ENCODE results near the gene MEST.
"Not testable (repeated sequence)": the region's sequence is repeated elsewhere in the genome, so short reads cannot be mapped to it uniquely, and the experiment has no call there.

The MEST gene

GRCh38 chr7:130505753-130506152, 13.9 kb downstream of the MEST start:
- Histone ChIP-seq H2BK15ac (ENCODE audit: low read length) (no peak overlapping the region), H4K8ac (ENCODE audit: low read depth, low read length) (no peak overlapping the region), H3K27ac (replicated peaks; ENCODE audit: low read length) (no peak overlapping the region), H3K9ac (ENCODE audit: low read depth, low read length, poor library complexity) (no peak overlapping the region), H2AK5ac (ENCODE audit: low read depth, low read length) (no peak overlapping the region), H2BK12ac (ENCODE audit: low read length) (no peak overlapping the region), H3K14ac (ENCODE audit: low read length) (no peak overlapping the region), H3K4me3 (ENCODE audit: low read length in 2 of 2) (no peak overlapping the region), H3K27me3 (ENCODE audit: control insufficient read depth in 3 of 3, insufficient read depth in 3 of 3, low read depth in 1 of 3, low read length in 3 of 3) (no peaks in the 10 kb centered on the region), H3K18ac (ENCODE audit: low read length) (no peak overlapping the region), H3K9me3 (replicated peaks in 1 of 2; ENCODE audit: control insufficient read depth in 2 of 2, insufficient read depth in 1 of 2, low read depth in 1 of 2, low read length in 2 of 2) (no peaks in the 10 kb centered on the region), H3K36me3 (replicated peaks in 1 of 2; ENCODE audit: control insufficient read depth in 2 of 2, insufficient read depth in 2 of 2, low read length in 2 of 2) (peaks cover 43 to 98% of the 10 kb centered on the region in 2 donors), H2AFZ (ENCODE audit: low read length) (no peak overlapping the region), H3K79me1 (ENCODE audit: low read depth, low read length) (peaks cover 2% of the 10 kb centered on the region), H3K4me2 (ENCODE audit: insufficient read depth, low read length, poor library complexity, severe bottlenecking) (no peak overlapping the region), H2BK120ac (ENCODE audit: low read depth, low read length) (no peak overlapping the region), H4K91ac (ENCODE audit: low read depth, low read length, poor library complexity) (no peak overlapping the region), H3K23ac (ENCODE audit: low read depth, low read length, poor library complexity) (no peak overlapping the region), H3K4me1 (ENCODE audit: control insufficient read depth in 2 of 2, insufficient read depth in 1 of 2, low read depth in 1 of 2, low read length in 2 of 2) (no peaks in the 10 kb centered on the region), H3K4ac (ENCODE audit: low read length) (no peak overlapping the region), H2BK5ac (ENCODE audit: low read length) (no peak overlapping the region)
- no peak for DNase-seq (ENCODE audit: low spot score)

- H3K27ac ChIP-seq (replicated peaks; ENCODE audit: low read length), result no peak overlapping the region
- H3K4me2 ChIP-seq (ENCODE audit: insufficient read depth, low read length, poor library complexity, severe bottlenecking), result no peak overlapping the region
- H4K8ac ChIP-seq (ENCODE audit: low read depth, low read length), result no peak overlapping the region
- no peak overlapping the region for H2BK12ac ChIP-seq (ENCODE audit: low read length)
- H2BK15ac ChIP-seq (ENCODE audit: low read length), result no peak overlapping the region
- H2AFZ ChIP-seq (ENCODE audit: low read length), result no peak overlapping the region
- no peak overlapping the region for H3K23ac ChIP-seq (ENCODE audit: low read depth, low read length, poor library complexity)
- H3K79me1 ChIP-seq (ENCODE audit: low read depth, low read length), result peaks cover 2% of the 10 kb centered on the region
- H3K9ac ChIP-seq (ENCODE audit: low read depth, low read length, poor library complexity), result no peak overlapping the region
- no peak overlapping the region for H2AK5ac ChIP-seq (ENCODE audit: low read depth, low read length)
- WGBS, 2 donors (ENCODE audit: extremely low coverage in 2 of 2, insufficient read length in 2 of 2, insufficient replicate concordance in 1 of 2), result no CpG with 5 or more reads among the region's 3 CpGs
- DNase-seq (ENCODE audit: low spot score), result no peak
- H3K4me1 ChIP-seq (ENCODE audit: control insufficient read depth in 2 of 2, insufficient read depth in 1 of 2, low read depth in 1 of 2, low read length in 2 of 2), result no peaks in the 10 kb centered on the region
- H3K4me3 ChIP-seq (ENCODE audit: low read length in 2 of 2), result no peak overlapping the region
- H3K9me3 ChIP-seq (replicated peaks in 1 of 2; ENCODE audit: control insufficient read depth in 2 of 2, insufficient read depth in 1 of 2, low read depth in 1 of 2, low read length in 2 of 2), result no peaks in the 10 kb centered on the region
- no peak overlapping the region for H3K18ac ChIP-seq (ENCODE audit: low read length)
- H3K4ac ChIP-seq (ENCODE audit: low read length), result no peak overlapping the region
- peaks cover 41 to 98% of the 10 kb centered on the region in 2 donors for H3K36me3 ChIP-seq (replicated peaks in 1 of 2; ENCODE audit: control insufficient read depth in 2 of 2, insufficient read depth in 2 of 2, low read length in 2 of 2)
- H3K27me3 ChIP-seq (ENCODE audit: control insufficient read depth in 3 of 3, insufficient read depth in 3 of 3, low read depth in 1 of 3, low read length in 3 of 3), result no peaks in the 10 kb centered on the region
- H2BK120ac ChIP-seq (ENCODE audit: low read depth, low read length), result no peak overlapping the region
- H3K14ac ChIP-seq (ENCODE audit: low read length), result no peak overlapping the region
- no peak overlapping the region for H4K91ac ChIP-seq (ENCODE audit: low read depth, low read length, poor library complexity)
- H2BK5ac ChIP-seq (ENCODE audit: low read length), result no peak overlapping the region
These were observed 14.5 kb downstream of the MEST start for GRCh38 chr7:130506358-130506757.

GRCh38 chr7:130512038-130512437, 20.2 kb downstream of the MEST start:
- not testable (repeated sequence) for H4K91ac ChIP-seq (ENCODE audit: low read depth, low read length, poor library complexity); H2AK5ac ChIP-seq (ENCODE audit: low read depth, low read length); H3K4ac ChIP-seq (ENCODE audit: low read length); H2BK15ac ChIP-seq (ENCODE audit: low read length); H4K8ac ChIP-seq (ENCODE audit: low read depth, low read length); H3K23ac ChIP-seq (ENCODE audit: low read depth, low read length, poor library complexity); H3K9ac ChIP-seq (ENCODE audit: low read depth, low read length, poor library complexity); H2BK5ac ChIP-seq (ENCODE audit: low read length); H3K27ac ChIP-seq (replicated peaks; ENCODE audit: low read length); H2BK12ac ChIP-seq (ENCODE audit: low read length); H3K18ac ChIP-seq (ENCODE audit: low read length); H3K9me3 ChIP-seq (replicated peaks in 1 of 2; ENCODE audit: control insufficient read depth in 2 of 2, insufficient read depth in 1 of 2, low read depth in 1 of 2, low read length in 2 of 2); H2AFZ ChIP-seq (ENCODE audit: low read length); H3K79me1 ChIP-seq (ENCODE audit: low read depth, low read length); H2BK120ac ChIP-seq (ENCODE audit: low read depth, low read length); H3K4me2 ChIP-seq (ENCODE audit: insufficient read depth, low read length, poor library complexity, severe bottlenecking); H3K4me3 ChIP-seq (ENCODE audit: low read length in 2 of 2); H3K4me1 ChIP-seq (ENCODE audit: control insufficient read depth in 2 of 2, insufficient read depth in 1 of 2, low read depth in 1 of 2, low read length in 2 of 2); H3K14ac ChIP-seq (ENCODE audit: low read length); H3K27me3 ChIP-seq (ENCODE audit: control insufficient read depth in 3 of 3, insufficient read depth in 3 of 3, low read depth in 1 of 3, low read length in 3 of 3); DNase-seq (ENCODE audit: low spot score)
- no CpG with 5 or more reads among the region's 3 CpGs for WGBS, 2 donors (ENCODE audit: extremely low coverage in 2 of 2, insufficient read length in 2 of 2, insufficient replicate concordance in 1 of 2)
- H3K36me3 ChIP-seq (replicated peaks in 1 of 2; ENCODE audit: control insufficient read depth in 2 of 2, insufficient read depth in 2 of 2, low read length in 2 of 2), result peaks cover 24 to 84% of the 10 kb centered on the region in 2 donors

GRCh38 chr7:130513447-130513846, 21.6 kb downstream of the MEST start:
- Histone ChIP-seq H2AK5ac (ENCODE audit: low read depth, low read length) (no peak overlapping the region), H3K4ac (ENCODE audit: low read length) (no peak overlapping the region), H3K23ac (ENCODE audit: low read depth, low read length, poor library complexity) (no peak overlapping the region), H3K36me3 (replicated peaks in 1 of 2; ENCODE audit: control insufficient read depth in 2 of 2, insufficient read depth in 2 of 2, low read length in 2 of 2) (peaks cover 15 to 84% of the 10 kb centered on the region in 2 donors), H4K91ac (ENCODE audit: low read depth, low read length, poor library complexity) (no peak overlapping the region), H3K14ac (ENCODE audit: low read length) (no peak overlapping the region), H3K9ac (ENCODE audit: low read depth, low read length, poor library complexity) (no peak overlapping the region), H2BK15ac (ENCODE audit: low read length) (no peak overlapping the region), H2BK12ac (ENCODE audit: low read length) (no peak overlapping the region), H3K18ac (ENCODE audit: low read length) (no peak overlapping the region), H2AFZ (ENCODE audit: low read length) (no peak overlapping the region), H3K4me2 (ENCODE audit: insufficient read depth, low read length, poor library complexity, severe bottlenecking) (no peak overlapping the region), H4K8ac (ENCODE audit: low read depth, low read length) (no peak overlapping the region), H3K9me3 (replicated peaks in 1 of 2; ENCODE audit: control insufficient read depth in 2 of 2, insufficient read depth in 1 of 2, low read depth in 1 of 2, low read length in 2 of 2) (no peaks in the 10 kb centered on the region), H3K27ac (replicated peaks; ENCODE audit: low read length) (no peak overlapping the region), H2BK5ac (ENCODE audit: low read length) (no peak overlapping the region), H2BK120ac (ENCODE audit: low read depth, low read length) (no peak overlapping the region), H3K4me3 (ENCODE audit: low read length in 2 of 2) (no peak overlapping the region), H3K79me1 (ENCODE audit: low read depth, low read length) (peaks cover 1% of the 10 kb centered on the region), H3K4me1 (ENCODE audit: control insufficient read depth in 2 of 2, insufficient read depth in 1 of 2, low read depth in 1 of 2, low read length in 2 of 2) (peaks cover 6 to 9% of the 10 kb centered on the region in 2 donors), H3K27me3 (ENCODE audit: control insufficient read depth in 3 of 3, insufficient read depth in 3 of 3, low read depth in 1 of 3, low read length in 3 of 3) (no peaks in the 10 kb centered on the region)
- no CpG with 5 or more reads among the region's 1 CpG for WGBS, 2 donors (ENCODE audit: extremely low coverage in 2 of 2, insufficient read length in 2 of 2, insufficient replicate concordance in 1 of 2)
- no peak for DNase-seq (ENCODE audit: low spot score)

All from neuronal stem cell (in vitro differentiated cells).